Stimulated activated CD8-positive, alpha-beta memory T cell treated with anti-CD3 and anti-CD28 coated beads, Interleukin-2, amount 100 ng/mL, for 48 hours (primary cell): ENCODE measurements around the gene FDXR.

Experiments used
- DNase-seq, 2 donors: peaks; one replicate each; pipeline ENCODE4 v3.0.0-alpha.2; 2020; ENCODE audit warnings: low read depth in 2 of 2

FDXR gene

DNA sequence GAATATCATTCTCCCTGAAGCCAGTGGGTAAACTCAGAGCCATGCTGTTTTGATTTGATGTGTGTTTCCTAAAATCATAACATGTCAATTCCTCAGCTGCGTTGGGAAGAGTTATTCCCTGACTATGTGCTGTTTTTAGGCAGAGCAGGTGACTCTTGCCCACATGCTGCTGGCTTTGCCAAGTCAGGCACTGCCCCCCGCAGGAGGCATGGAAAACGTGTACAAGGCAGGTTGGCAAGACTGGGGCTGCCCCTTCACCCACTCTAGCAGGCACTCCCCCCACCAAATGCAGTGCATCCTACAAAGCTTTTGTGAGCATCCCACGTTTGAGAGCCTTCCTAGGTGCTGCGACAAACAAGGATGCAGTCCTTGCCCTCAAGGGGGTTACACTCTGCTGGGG, 58.3 kb downstream of the FDXR start:
- no peak for DNase-seq
